ENCODE measurements around the gene HSD17B13. TPM values are rescaled to one million over a fixed set of nuclear protein-coding genes. Genes with fewer than 3 reads are reported as not detected.

The HSD17B13 gene
- total and polyA plus RNA-seq, 2 of the 4 experiments (the other 2 are of a cell fraction) = not detected

DNA sequence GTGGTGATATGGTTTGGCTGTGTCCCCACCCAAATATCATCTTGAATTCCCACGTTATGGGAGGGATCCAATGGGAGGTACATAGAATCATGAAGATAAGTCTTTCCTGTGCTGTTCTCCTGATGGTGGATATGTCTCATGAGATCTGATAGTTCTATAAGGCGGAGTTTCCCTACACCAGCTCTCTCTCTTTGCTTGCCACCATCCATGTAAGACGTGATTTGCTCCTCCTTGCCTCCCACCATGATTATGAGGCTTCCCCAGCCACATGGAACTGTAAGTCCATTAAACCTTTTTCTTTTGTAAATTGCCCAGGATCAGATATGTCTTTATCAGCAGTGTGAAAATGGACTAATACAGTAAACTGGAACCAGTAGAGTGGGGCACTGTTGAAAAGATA, 39.5 kb downstream of the HSD17B13 start:
- Histone ChIP-seq H3K4me1 (ENCODE audit: control insufficient read depth, insufficient read depth, low read length) (no peaks in the 10 kb centered on the region), H3K4me2 (ENCODE audit: low read depth, low read length) (no peak overlapping the region), H3K9me1 (ENCODE audit: insufficient read depth, low read length) (no peaks in the 10 kb centered on the region), H2BK15ac (ENCODE audit: low read depth, low read length) (no peak overlapping the region), H2AFZ (replicated peaks; ENCODE audit: low read length, poor library complexity) (no peak overlapping the region), H3K4me3 (ENCODE audit: insufficient read depth, low read depth, low read length) (no peak overlapping the region), H2BK20ac (ENCODE audit: low read depth, low read length) (no peak overlapping the region), H3K79me1 (ENCODE audit: low read depth in 1 of 2, low read length in 2 of 2) (no peaks in the 10 kb centered on the region), H3K14ac (replicated peaks; ENCODE audit: low read depth, low read length) (no peak overlapping the region), H4K91ac (ENCODE audit: insufficient read depth, low read depth, low read length) (no peak overlapping the region), H3K4ac (ENCODE audit: low read depth, low read length) (no peak overlapping the region), H4K20me1 (ENCODE audit: insufficient read depth, low read length) (no peaks in the 10 kb centered on the region), H3K9me3 (ENCODE audit: control insufficient read depth, insufficient read depth, low read length) (peaks cover 4% of the 10 kb centered on the region; the same call in 1 of the 2 replicates), H4K5ac (ENCODE audit: low read depth, low read length) (no peak overlapping the region), H4K8ac (ENCODE audit: low read depth in 2 of 2, low read length in 2 of 2) (no peak overlapping the region), H2AK9ac (replicated peaks; ENCODE audit: low read depth, low read length, poor library complexity) (no peak overlapping the region), H2BK120ac (ENCODE audit: low read depth, low read length) (no peak overlapping the region), H3K9ac (ENCODE audit: low read depth, low read length) (no peak overlapping the region), H3K36me3 (ENCODE audit: control insufficient read depth, insufficient read depth, low read length) (no peaks in the 10 kb centered on the region), H2AK5ac (ENCODE audit: low read depth, low read length) (no peak overlapping the region), H3K56ac (ENCODE audit: extremely low read depth, insufficient read depth, low read length) (no peak overlapping the region), H3K27me3 (ENCODE audit: control insufficient read depth, insufficient read depth, low read length) (peaks cover 3% of the 10 kb centered on the region; the same call in 1 of the 2 replicates), H3K18ac (ENCODE audit: low read depth, low read length) (no peak overlapping the region), H2BK5ac (ENCODE audit: low read depth, low read length, poor library complexity, severe bottlenecking) (no peak overlapping the region), H3K27ac (ENCODE audit: insufficient read depth, low read length) (no peak overlapping the region), H3K23ac (ENCODE audit: low read depth, low read length) (no peak overlapping the region)
- in situ Hi-C loops (cut with MboI; ENCODE audit: low sequenced_read_pairs) (no loop called here), intact Hi-C loops (cut with micrococcal nuclease) (no loop called here), dilution Hi-C loops (cut with HindIII; ENCODE audit: low sequenced_read_pairs, unreplicated experiment) (no loop called here)
- DNase-seq = no peak
- no CpG with 5 or more reads among the region's 3 CpGs for WGBS, 2 experiments (ENCODE audit: extremely low coverage in 2 of 2, insufficient read length in 1 of 2)
- TF ChIP-seq POLR2A (IDR thresholded peaks at IDR 0.05; ENCODE audit: low read depth, low read length) (no peak), MAFK (IDR thresholded peaks at IDR 0.05; ENCODE audit: low read depth, low read length) (no peak), MXI1 (IDR thresholded peaks at IDR 0.05; ENCODE audit: borderline replicate concordance, low read depth, low read length) (no peak), MAZ (IDR thresholded peaks at IDR 0.05; ENCODE audit: borderline replicate concordance, low read depth, low read length) (no peak), RFX5 (IDR thresholded peaks at IDR 0.05; ENCODE audit: low read depth, low read length) (no peak), CEBPB (IDR thresholded peaks at IDR 0.05; ENCODE audit: low read depth, low read length) (no peak), NFE2L2 (IDR thresholded peaks at IDR 0.05; ENCODE audit: low read depth, low read length) (no peak), CHD1 (IDR thresholded peaks at IDR 0.05; ENCODE audit: low read depth, low read length) (no peak), RCOR1 (IDR thresholded peaks at IDR 0.05; ENCODE audit: insufficient replicate concordance, low read length) (no peak), BHLHE40 (IDR thresholded peaks at IDR 0.05; ENCODE audit: low read depth, low read length) (no peak), FOS (IDR thresholded peaks at IDR 0.05; ENCODE audit: low read depth, low read length) (no peak), USF2 (IDR thresholded peaks at IDR 0.05; ENCODE audit: low read depth, low read length) (no peak), RAD21 (IDR thresholded peaks at IDR 0.05; ENCODE audit: low read length) (no peak), SMC3 (IDR thresholded peaks at IDR 0.05; ENCODE audit: low read depth, low read length) (no peak)
- TF ChIP-seq, protein P1, sequence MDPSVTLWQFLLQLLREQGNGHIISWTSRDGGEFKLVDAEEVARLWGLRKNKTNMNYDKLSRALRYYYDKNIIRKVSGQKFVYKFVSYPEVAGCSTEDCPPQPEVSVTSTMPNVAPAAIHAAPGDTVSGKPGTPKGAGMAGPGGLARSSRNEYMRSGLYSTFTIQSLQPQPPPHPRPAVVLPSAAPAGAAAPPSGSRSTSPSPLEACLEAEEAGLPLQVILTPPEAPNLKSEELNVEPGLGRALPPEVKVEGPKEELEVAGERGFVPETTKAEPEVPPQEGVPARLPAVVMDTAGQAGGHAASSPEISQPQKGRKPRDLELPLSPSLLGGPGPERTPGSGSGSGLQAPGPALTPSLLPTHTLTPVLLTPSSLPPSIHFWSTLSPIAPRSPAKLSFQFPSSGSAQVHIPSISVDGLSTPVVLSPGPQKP (IDR thresholded peaks at IDR 0.05; ENCODE audit: borderline replicate concordance, low read depth, low read length) = no peak
- TF ChIP-seq, protein P2, sequence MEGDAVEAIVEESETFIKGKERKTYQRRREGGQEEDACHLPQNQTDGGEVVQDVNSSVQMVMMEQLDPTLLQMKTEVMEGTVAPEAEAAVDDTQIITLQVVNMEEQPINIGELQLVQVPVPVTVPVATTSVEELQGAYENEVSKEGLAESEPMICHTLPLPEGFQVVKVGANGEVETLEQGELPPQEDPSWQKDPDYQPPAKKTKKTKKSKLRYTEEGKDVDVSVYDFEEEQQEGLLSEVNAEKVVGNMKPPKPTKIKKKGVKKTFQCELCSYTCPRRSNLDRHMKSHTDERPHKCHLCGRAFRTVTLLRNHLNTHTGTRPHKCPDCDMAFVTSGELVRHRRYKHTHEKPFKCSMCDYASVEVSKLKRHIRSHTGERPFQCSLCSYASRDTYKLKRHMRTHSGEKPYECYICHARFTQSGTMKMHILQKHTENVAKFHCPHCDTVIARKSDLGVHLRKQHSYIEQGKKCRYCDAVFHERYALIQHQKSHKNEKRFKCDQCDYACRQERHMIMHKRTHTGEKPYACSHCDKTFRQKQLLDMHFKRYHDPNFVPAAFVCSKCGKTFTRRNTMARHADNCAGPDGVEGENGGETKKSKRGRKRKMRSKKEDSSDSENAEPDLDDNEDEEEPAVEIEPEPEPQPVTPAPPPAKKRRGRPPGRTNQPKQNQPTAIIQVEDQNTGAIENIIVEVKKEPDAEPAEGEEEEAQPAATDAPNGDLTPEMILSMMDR (conservative IDR thresholded peaks at IDR 0.05; ENCODE audit: low read depth, low read length) = no peak
- BruUV-seq (replicated peaks) = no TSS peak
- CTCF ChIA-PET = no interaction called here
- POLR2A ChIA-PET (ENCODE audit: unreplicated experiment) = no interaction called here
- no peak for ATAC-seq (ENCODE audit: low read depth)

All from IMR-90 (cell line).